DND-41 (cell line): ENCODE measurements around the gene ILDR2.

Source experiments
- ATAC-seq: fragments of 200-7000 bp; cut with Tn5 transposase; 3 replicates; pipeline ENCODE4 v1.9.1; 2021; ENCODE audit warnings: low read depth; ENCODE audit not compliant: insufficient read depth
- DNase-seq: peaks from one replicate; pipeline ENCODE4 v3.0.0-alpha.2; 2020
- H2AFZ ChIP-seq: 2 replicates; pipeline ENCODE4 v1.6.0; 2012; ENCODE audit warnings: low read depth, low read length
- H3K27ac ChIP-seq: 2 replicates; pipeline ENCODE4 v1.5.1; 2012; ENCODE audit warnings: low read length, inconsistent platforms
- H3K27me3 ChIP-seq: fragments of 200-600 bp; sonication (generic); 2 replicates; pipeline ENCODE4 v1.6.0; 2012; ENCODE audit warnings: low read length, mild to moderate bottlenecking, inconsistent platforms; ENCODE audit not compliant: insufficient read depth, poor library complexity
- H3K36me3 ChIP-seq: 2 replicates; pipeline ENCODE4 v1.5.1; 2012; ENCODE audit warnings: low read length, inconsistent platforms; ENCODE audit not compliant: insufficient read depth
- H3K4me1 ChIP-seq: 2 replicates; pipeline ENCODE4 v1.5.1; 2012; ENCODE audit warnings: mild to moderate bottlenecking, low read length; ENCODE audit not compliant: insufficient read depth
- H3K4me2 ChIP-seq: 2 replicates; pipeline ENCODE4 v1.6.0; 2012; ENCODE audit warnings: mild to moderate bottlenecking, moderate library complexity, low read length, inconsistent platforms; ENCODE audit not compliant: insufficient read depth
- H3K4me3 ChIP-seq, 2 experiments: fragments of 200-600 bp in 1 of 2; shearing (Covaris generic) in 1 of 2; 2 replicates each; pipeline ENCODE4 v1.5.1; 2012 to 2016; ENCODE audit warnings: inconsistent platforms in 2 of 2, low read length in 2 of 2, mild to moderate bottlenecking in 2 of 2, low read depth in 1 of 2, moderate library complexity in 1 of 2
- H3K79me2 ChIP-seq: 2 replicates; pipeline ENCODE4 v1.6.0; 2012; ENCODE audit warnings: low read length, inconsistent platforms; ENCODE audit not compliant: insufficient read depth
- H3K9ac ChIP-seq: 2 replicates; pipeline ENCODE4 v1.6.0; 2012; ENCODE audit warnings: low read depth, mild to moderate bottlenecking, inconsistent platforms, low read length, moderate library complexity
- H3K9me3 ChIP-seq: 2 replicates; pipeline ENCODE4 v1.5.1; 2012; ENCODE audit warnings: low read length, moderate library complexity, mild to moderate bottlenecking, inconsistent platforms; ENCODE audit not compliant: insufficient read depth, severe bottlenecking
- H4K20me1 ChIP-seq: 2 replicates; pipeline ENCODE4 v1.6.0; 2012; ENCODE audit warnings: low read length; ENCODE audit not compliant: insufficient read depth
- EZH2 ChIP-seq: IDR thresholded peaks from 3 replicates; pipeline ENCODE4 v1.6.1; 2012; ENCODE audit warnings: borderline replicate concordance, low read depth, mild to moderate bottlenecking, moderate library complexity, low read length, inconsistent platforms; ENCODE audit not compliant: severe bottlenecking
- TF ChIP-seq, protein P1 (sequence below): IDR thresholded peaks from 2 replicates; pipeline ENCODE4 v1.5.1; 2012; ENCODE audit warnings: borderline replicate concordance, low read length, moderate library complexity, mild to moderate bottlenecking; ENCODE audit not compliant: poor library complexity, severe bottlenecking; ENCODE audit errors: extremely low read depth

Gene ILDR2

DNA sequence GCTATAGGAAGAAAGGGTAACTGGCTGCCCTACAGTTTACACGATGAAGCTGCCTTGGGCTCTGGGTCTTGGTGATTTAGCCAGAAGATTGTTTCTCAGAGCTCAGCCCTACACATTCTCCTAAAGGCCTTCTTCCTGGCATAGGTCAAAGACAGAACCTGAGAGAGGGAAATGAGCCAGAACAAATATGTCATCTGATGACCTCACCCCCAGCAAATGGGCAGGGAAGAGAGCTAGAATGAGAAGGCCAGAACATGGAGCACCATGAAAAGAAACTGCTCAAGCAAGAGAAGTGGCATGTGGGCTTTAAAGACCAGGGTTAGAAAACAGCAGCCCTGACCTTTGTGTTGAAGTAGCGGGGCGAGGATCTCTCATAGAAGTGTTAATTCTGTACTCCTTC, 5.5 kb upstream of the ILDR2 start:
- ATAC-seq, result no peak
- Histone ChIP-seq H3K4me1 (peaks cover 8% of the 10 kb centered on the region), H3K9ac (no peak overlapping the region), H3K4me2 (no peak overlapping the region), H3K27me3 (peaks cover 2% of the 10 kb centered on the region), H2AFZ (no peak overlapping the region), H3K36me3 (no peaks in the 10 kb centered on the region), H3K9me3 (no peaks in the 10 kb centered on the region), H4K20me1 (no peaks in the 10 kb centered on the region), H3K79me2 (no peaks in the 10 kb centered on the region), H3K27ac (no peak overlapping the region), H3K4me3 (no peak overlapping the region)
- TF ChIP-seq, protein P1, sequence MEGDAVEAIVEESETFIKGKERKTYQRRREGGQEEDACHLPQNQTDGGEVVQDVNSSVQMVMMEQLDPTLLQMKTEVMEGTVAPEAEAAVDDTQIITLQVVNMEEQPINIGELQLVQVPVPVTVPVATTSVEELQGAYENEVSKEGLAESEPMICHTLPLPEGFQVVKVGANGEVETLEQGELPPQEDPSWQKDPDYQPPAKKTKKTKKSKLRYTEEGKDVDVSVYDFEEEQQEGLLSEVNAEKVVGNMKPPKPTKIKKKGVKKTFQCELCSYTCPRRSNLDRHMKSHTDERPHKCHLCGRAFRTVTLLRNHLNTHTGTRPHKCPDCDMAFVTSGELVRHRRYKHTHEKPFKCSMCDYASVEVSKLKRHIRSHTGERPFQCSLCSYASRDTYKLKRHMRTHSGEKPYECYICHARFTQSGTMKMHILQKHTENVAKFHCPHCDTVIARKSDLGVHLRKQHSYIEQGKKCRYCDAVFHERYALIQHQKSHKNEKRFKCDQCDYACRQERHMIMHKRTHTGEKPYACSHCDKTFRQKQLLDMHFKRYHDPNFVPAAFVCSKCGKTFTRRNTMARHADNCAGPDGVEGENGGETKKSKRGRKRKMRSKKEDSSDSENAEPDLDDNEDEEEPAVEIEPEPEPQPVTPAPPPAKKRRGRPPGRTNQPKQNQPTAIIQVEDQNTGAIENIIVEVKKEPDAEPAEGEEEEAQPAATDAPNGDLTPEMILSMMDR, result no peak
- no peak for TF ChIP-seq EZH2
- DNase-seq, result no peak

DNA sequence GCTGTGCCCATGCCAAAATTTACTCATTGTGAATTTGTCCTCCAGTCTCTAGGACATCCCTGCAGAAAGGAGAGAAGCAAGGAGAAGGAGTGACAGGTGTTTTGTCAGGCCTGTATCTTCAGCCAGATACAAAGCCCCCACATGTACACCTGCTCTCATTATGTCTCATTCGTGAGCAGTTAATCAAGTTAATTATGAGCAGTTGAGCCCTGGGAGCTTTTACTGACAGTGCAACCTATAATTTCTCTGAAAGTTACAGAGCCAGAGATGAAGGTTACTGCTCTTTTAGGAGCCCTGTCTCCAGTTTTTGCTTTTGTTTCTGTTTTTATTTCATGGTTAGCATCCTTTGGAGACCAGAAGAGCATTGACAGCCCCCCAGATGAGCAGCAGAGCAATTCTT, 5.0 kb upstream of the ILDR2 start:
- H2AFZ ChIP-seq, result no peak overlapping the region
- no peaks in the 10 kb centered on the region for H4K20me1 ChIP-seq
- no peak overlapping the region for H3K9ac ChIP-seq
- H3K4me3 ChIP-seq, result no peak overlapping the region
- TF ChIP-seq EZH2, result no peak
- no peak overlapping the region for H3K4me2 ChIP-seq
- no peak overlapping the region for H3K27ac ChIP-seq
- no peaks in the 10 kb centered on the region for H3K9me3 ChIP-seq
- H3K4me1 ChIP-seq, result peaks cover 11% of the 10 kb centered on the region
- no peaks in the 10 kb centered on the region for H3K36me3 ChIP-seq
- H3K79me2 ChIP-seq, result no peaks in the 10 kb centered on the region
- no peaks in the 10 kb centered on the region for H3K27me3 ChIP-seq
- ATAC-seq (no peak), DNase-seq (no peak)

DNA sequence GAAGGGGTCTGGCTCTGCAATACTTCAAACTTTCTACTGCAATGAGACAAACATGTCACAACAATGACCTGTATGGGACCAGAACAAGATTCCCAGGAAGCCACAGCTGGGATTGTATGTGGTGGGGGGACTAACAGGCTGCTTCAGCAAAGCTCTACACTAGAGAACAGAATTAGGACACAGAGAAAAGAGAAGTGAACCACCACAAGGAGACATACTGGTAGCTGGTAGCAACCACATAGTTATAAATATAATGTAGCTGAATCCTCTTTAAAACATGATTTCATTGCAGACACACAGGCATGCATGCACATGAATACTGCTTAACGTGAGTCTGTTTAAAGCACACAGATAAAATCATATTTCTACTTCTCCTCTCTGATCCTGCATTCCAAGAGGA, 3.5 kb upstream of the ILDR2 start:
- H3K27me3 ChIP-seq, result no peaks in the 10 kb centered on the region
- no peak for DNase-seq
- no peak for ATAC-seq
- H3K9me3 ChIP-seq, result no peaks in the 10 kb centered on the region
- TF ChIP-seq, protein P1, result no peak
- TF ChIP-seq EZH2, result no peak
- H4K20me1 ChIP-seq, result no peaks in the 10 kb centered on the region
- no peak overlapping the region for H3K9ac ChIP-seq
- no peak overlapping the region for H2AFZ ChIP-seq
- H3K4me2 ChIP-seq, result no peak overlapping the region
- H3K36me3 ChIP-seq, result no peaks in the 10 kb centered on the region
- no peak overlapping the region for H3K4me3 ChIP-seq
- H3K79me2 ChIP-seq, result peaks cover 12% of the 10 kb centered on the region
- H3K4me1 ChIP-seq, result peaks cover 23% of the 10 kb centered on the region
- H3K27ac ChIP-seq, result no peak overlapping the region

DNA sequence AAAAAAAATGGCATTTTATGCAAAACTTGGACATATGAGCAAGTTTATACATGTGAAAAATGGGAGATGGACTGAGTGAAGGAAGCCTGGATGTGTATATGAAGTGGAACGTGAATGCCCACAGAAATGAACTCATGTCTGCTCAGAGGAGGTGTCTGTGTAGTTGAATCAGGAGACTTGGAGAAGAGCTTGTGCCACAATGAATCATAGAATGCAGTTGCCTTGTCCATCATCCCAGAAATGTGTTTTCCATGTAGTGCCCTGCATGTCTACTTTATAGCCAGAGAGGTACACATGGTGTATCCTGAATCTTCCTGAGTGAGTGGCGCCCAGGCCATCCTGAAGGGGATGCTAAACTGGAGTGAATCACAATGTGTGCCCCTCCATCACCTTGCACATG, 2.6 kb upstream of the ILDR2 start:
- Histone ChIP-seq H3K27me3 (no peaks in the 10 kb centered on the region), H3K9me3 (no peaks in the 10 kb centered on the region), H3K36me3 (no peaks in the 10 kb centered on the region), H4K20me1 (no peaks in the 10 kb centered on the region), H3K79me2 (peaks cover 15% of the 10 kb centered on the region), H3K27ac (no peak overlapping the region), H2AFZ (no peak overlapping the region), H3K4me2 (no peak overlapping the region), H3K4me3 (no peak overlapping the region), H3K4me1 (peaks cover 32% of the 10 kb centered on the region), H3K9ac (no peak overlapping the region)
- no peak for DNase-seq
- TF ChIP-seq, protein P1, result no peak
- TF ChIP-seq EZH2, result no peak
- no peak for ATAC-seq
